SK-N-SH (cell line): ENCODE data around the gene TEK. TPM values are rescaled to one million over a fixed set of nuclear protein-coding genes. Genes with fewer than 3 reads are reported as not detected.

Experiments used
- CTCF ChIA-PET: fragments of 300-600, 350-600 bp; formaldehyde crosslinking; extraction: SDS; loops from one replicate; lab custom pipeline; 2021; lab: Yijun Ruan, JAX
- POLR2A ChIA-PET: fragments of 350-600 bp; sonication (Branson Sonifier 250); formaldehyde crosslinking; extraction: SDS; loops from one replicate; lab custom pipeline; 2020; ENCODE audit warnings: antibody characterized with exemption, inconsistent platforms; lab: Yijun Ruan, JAX
- DNase-seq: peaks from one replicate; pipeline ENCODE4 v3.0.0; 2012
- H2AFZ ChIP-seq: fragments of 200-600 bp; sonication (generic); 2 replicates; pipeline ENCODE4 v1.8.1; 2016; ENCODE audit warnings: antibody characterized with exemption, mild to moderate bottlenecking, low read depth
- H3F3A ChIP-seq: fragments of 200-600 bp; sonication (generic); replicated peaks from 2 replicates; pipeline ENCODE3; 2016; ENCODE audit warnings: antibody characterized with exemption, mild to moderate bottlenecking; ENCODE audit not compliant: insufficient read depth
- H3K27ac ChIP-seq, 2 experiments: fragments of 200-500 bp in 1 of 2; fragments of 200-600 bp in 1 of 2; sonication (Bioruptor generic) in 1 of 2; sonication (generic), shearing (Covaris generic) in 1 of 2; 2 replicates each; pipeline versions ENCODE4 v1.5.1 to v1.6.1; 2014 to 2016; ENCODE audit warnings: low read depth in 2 of 2, inconsistent platforms in 1 of 2, low read length in 1 of 2, mild to moderate bottlenecking in 1 of 2, mixed read lengths in 1 of 2
- H3K27me3 ChIP-seq: fragments of 200-600 bp; sonication (generic), shearing (Covaris generic); 2 replicates; pipeline ENCODE4 v1.6.1; 2016; ENCODE audit warnings: mixed run types; ENCODE audit not compliant: insufficient read depth
- H3K36me3 ChIP-seq, 2 experiments: fragments of 200-500 bp in 1 of 2; fragments of 200-600 bp in 1 of 2; sonication (Bioruptor generic) in 1 of 2; sonication (generic) in 1 of 2; replicated peaks in 1 of 2; 2 replicates each; pipeline versions ENCODE3 to v1.5.1; 2014 to 2016; ENCODE audit warnings: low read length in 1 of 2, mild to moderate bottlenecking in 1 of 2; ENCODE audit not compliant: insufficient read depth in 2 of 2, control insufficient read depth in 1 of 2
- H3K4me1 ChIP-seq, 2 experiments: fragments of 200-500 bp in 1 of 2; fragments of 200-600 bp in 1 of 2; sonication (Bioruptor generic) in 1 of 2; sonication (generic), shearing (Covaris generic) in 1 of 2; 2 replicates each; pipeline versions ENCODE4 v1.5.1 to v1.6.1; 2014 to 2016; ENCODE audit warnings: low read depth in 1 of 2, low read length in 1 of 2, mixed run types in 1 of 2; ENCODE audit not compliant: insufficient read depth in 2 of 2, control insufficient read depth in 1 of 2
- H3K4me2 ChIP-seq: fragments of 200-600 bp; sonication (generic), shearing (Covaris generic); 2 replicates; pipeline ENCODE4 v1.6.1; 2017; ENCODE audit warnings: mixed run types
- H3K4me3 ChIP-seq, 2 experiments: fragments of 200-500 bp in 1 of 2; fragments of 200-600 bp in 1 of 2; sonication (Bioruptor generic) in 1 of 2; sonication (generic), shearing (Covaris generic) in 1 of 2; 2 replicates each; pipeline versions ENCODE4 v1.5.1 to v1.8.1; 2014 to 2016; ENCODE audit warnings: low read depth in 2 of 2, inconsistent platforms in 1 of 2, low read length in 1 of 2, mild to moderate bottlenecking in 1 of 2, mixed read lengths in 1 of 2, moderate library complexity in 1 of 2
- H3K79me2 ChIP-seq: fragments of 200-600 bp; sonication (generic); 2 replicates; pipeline ENCODE4 v1.8.1; 2017; ENCODE audit warnings: mild to moderate bottlenecking; ENCODE audit not compliant: insufficient read depth
- H3K9ac ChIP-seq: fragments of 200-600 bp; sonication (generic); 2 replicates; pipeline ENCODE4 v1.6.1; 2017; ENCODE audit warnings: mixed run types
- H3K9me2 ChIP-seq: fragments of 200-600 bp; sonication (generic); 2 replicates; pipeline ENCODE4 v1.6.1; 2017; ENCODE audit warnings: mixed run types
- H3K9me3 ChIP-seq: fragments of 200-600 bp; sonication (generic); 2 replicates; pipeline ENCODE4 v1.6.1; 2017; ENCODE audit warnings: mixed run types, mild to moderate bottlenecking, moderate library complexity
- H4K20me1 ChIP-seq: fragments of 200-600 bp; sonication (generic); 2 replicates; pipeline ENCODE4 v1.6.1; 2017; ENCODE audit warnings: mild to moderate bottlenecking, mixed run types; ENCODE audit not compliant: insufficient read depth
- ELF1 ChIP-seq: IDR thresholded peaks from 2 replicates; pipeline ENCODE4 v1.4.0; 2012
- EP300 ChIP-seq, 2 experiments: IDR thresholded peaks; 2 replicates each; pipeline versions ENCODE4 v1.4.0 to v1.6.1; 2012; ENCODE audit warnings: borderline replicate concordance in 1 of 2, low read depth in 1 of 2, low read length in 1 of 2
- FOSL2 ChIP-seq: IDR thresholded peaks from 2 replicates; pipeline ENCODE4 v1.4.0; 2012; ENCODE audit warnings: low read depth, mild to moderate bottlenecking, moderate library complexity, borderline replicate concordance
- FOXM1 ChIP-seq: IDR thresholded peaks from 2 replicates; pipeline ENCODE4 v1.4.0; 2012; ENCODE audit warnings: low read depth, mild to moderate bottlenecking
- JUND ChIP-seq: IDR thresholded peaks from 2 replicates; pipeline ENCODE4 v1.4.0; 2012
- MEF2A ChIP-seq: IDR thresholded peaks from 2 replicates; pipeline ENCODE4 v1.4.0; 2012; ENCODE audit warnings: low read depth, borderline replicate concordance
- NFIC ChIP-seq: IDR thresholded peaks from 2 replicates; pipeline ENCODE4 v1.4.0; 2012; ENCODE audit warnings: borderline replicate concordance
- POLR2AphosphoS5 ChIP-seq: IDR thresholded peaks from 2 replicates; pipeline ENCODE4 v1.6.1; 2012; ENCODE audit warnings: low read depth, low read length
- RAD21 ChIP-seq: IDR thresholded peaks from 2 replicates; pipeline ENCODE4 v1.6.1; 2012; ENCODE audit warnings: mild to moderate bottlenecking, low read length
- RCOR1 ChIP-seq: fragments of 150-350 bp; IDR thresholded peaks from 2 replicates; pipeline ENCODE4 v1.6.1; 2017; ENCODE audit warnings: antibody characterized with exemption, low read length
- RFX5 ChIP-seq: IDR thresholded peaks from 2 replicates; pipeline ENCODE4 v1.6.1; 2012; ENCODE audit warnings: mild to moderate bottlenecking, improper control_type of control experiment, low read length
- SIN3A ChIP-seq: IDR thresholded peaks from 2 replicates; pipeline ENCODE4 v1.6.1; 2012; ENCODE audit warnings: low read depth, mild to moderate bottlenecking, low read length, moderate library complexity, borderline replicate concordance
- TCF12 ChIP-seq: IDR thresholded peaks from 2 replicates; pipeline ENCODE4 v1.4.0; 2012
- TEAD4 ChIP-seq: IDR thresholded peaks from 2 replicates; pipeline ENCODE4 v1.4.0; 2012; ENCODE audit warnings: mild to moderate bottlenecking, borderline replicate concordance; ENCODE audit not compliant: insufficient read depth
- WGBS: methylation state at CpG from one replicate; pipeline ENCODE4 v1.1.6; 2017; ENCODE audit warnings: low lambda C conversion rate; 5-methylcytosine and 5-hydroxymethylcytosine counted together
- polyA plus RNA-seq, 3 experiments: library from polyadenylated mRNA; depleted of rRNA; stranded (reverse); fragments of >200 nt; gene quantifications; 2 replicates each; pipeline ENCODE4 v1.2.3, GENCODE V29; 2012
- TF ChIP-seq, protein P1 (sequence below): IDR thresholded peaks from 2 replicates; pipeline ENCODE4 v1.4.0; 2012; ENCODE audit warnings: low read depth
- TF ChIP-seq, protein P2 (sequence below): IDR thresholded peaks from 2 replicates; pipeline ENCODE4; 2012
- TF ChIP-seq, protein P3 (sequence below): fragments of 150-350 bp; IDR thresholded peaks from 2 replicates; pipeline ENCODE4 v1.6.1; 2017; ENCODE audit warnings: antibody characterized with exemption, low read length, low read depth, borderline replicate concordance
- TF ChIP-seq, protein P4 (sequence below): IDR thresholded peaks from 2 replicates; pipeline ENCODE4 v1.6.1; 2012; ENCODE audit warnings: mild to moderate bottlenecking, low read depth, low read length, moderate library complexity

TEK gene
- polyA plus RNA-seq, 1 of the 3 experiments (the other 2 are of a cell fraction) = 0.03 TPM

DNA sequence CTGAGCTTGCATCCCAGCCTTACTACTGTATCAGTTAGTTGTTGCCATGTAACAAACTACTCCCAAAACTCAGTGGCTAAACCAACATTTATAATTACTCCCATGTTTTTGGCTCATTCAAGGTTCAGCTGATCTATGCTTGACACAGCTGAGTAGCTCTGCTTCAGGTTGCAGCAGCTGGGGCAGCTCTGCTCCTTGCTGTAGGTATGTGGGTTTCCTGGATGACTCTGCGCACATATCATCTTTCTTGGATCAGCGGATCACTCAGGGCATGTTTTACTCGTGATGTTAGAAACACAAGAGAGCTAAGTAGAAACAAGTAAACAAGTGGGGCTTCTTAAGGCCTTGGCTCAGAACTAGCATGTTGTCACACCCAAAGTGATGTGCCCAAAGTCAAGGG lies 15.1 kb downstream of the TEK start:
- H3K36me3 ChIP-seq = no peaks in the 10 kb centered on the region
- H3K4me3 ChIP-seq = no peak overlapping the region
- H3F3A ChIP-seq = peaks cover 21% of the 10 kb centered on the region
- WGBS = 75% methylated on average over 3 of the region's 3 CpGs
- POLR2A ChIA-PET = no interaction called here
- no peaks in the 10 kb centered on the region for H4K20me1 ChIP-seq
- CTCF ChIA-PET = no interaction called here
- no peak overlapping the region; a peak in 1 of 4 replicates for H3K27ac ChIP-seq
- H3K9me3 ChIP-seq = no peaks in the 10 kb centered on the region
- peak overlapping the region; percentile 47; the same call in 1 of the 2 replicates for H3K4me2 ChIP-seq
- no peaks in the 10 kb centered on the region for H3K79me2 ChIP-seq
- no peak for TF ChIP-seq POLR2AphosphoS5
- TF ChIP-seq TCF12 = peak; percentile 61
- no peak overlapping the region for H3K9ac ChIP-seq
- no peak for DNase-seq
- H3K27me3 ChIP-seq = no peaks in the 10 kb centered on the region
- H3K9me2 ChIP-seq = no peaks in the 10 kb centered on the region
- peaks cover 0 to 2% of the 10 kb centered on the region in 2 experiments; a peak in 2 of 4 replicates for H3K4me1 ChIP-seq
- no peak overlapping the region for H2AFZ ChIP-seq

DNA sequence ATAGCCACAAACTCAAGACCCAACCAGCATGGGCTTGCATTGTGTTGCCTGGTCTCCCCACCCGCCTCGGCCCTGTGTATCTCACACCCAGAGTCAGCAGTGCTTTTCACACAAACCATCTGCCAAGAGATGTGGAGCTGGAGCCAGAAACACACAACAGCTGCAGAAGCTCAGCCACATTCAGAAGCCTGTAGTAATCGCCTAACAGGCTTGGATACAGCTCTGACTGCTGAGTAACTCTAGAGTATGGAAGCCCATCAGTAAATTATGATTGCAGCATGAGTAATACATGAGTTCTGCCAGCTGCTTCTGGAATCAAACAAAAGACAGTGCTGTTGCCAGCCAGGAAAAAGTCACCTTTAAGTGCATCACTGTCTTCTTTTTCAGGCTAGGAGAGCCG lies 16.0 kb downstream of the TEK start:
- H3K9me3 ChIP-seq = no peaks in the 10 kb centered on the region
- H4K20me1 ChIP-seq = no peaks in the 10 kb centered on the region
- peaks cover 27% of the 10 kb centered on the region for H3F3A ChIP-seq
- H2AFZ ChIP-seq = no peak overlapping the region
- CTCF ChIA-PET = no interaction called here
- H3K27ac ChIP-seq = peak overlapping the region; percentile 47 to 68; a peak in 3 of 4 replicates
- peak overlapping the region; percentile 47; the same call in 1 of the 2 replicates for H3K4me2 ChIP-seq
- 8% methylated on average over 4 of the region's 4 CpGs for WGBS
- TF ChIP-seq RCOR1 (no peak), RAD21 (no peak), FOSL2 (peak; percentile 94), FOXM1 (peak; percentile 76; the same call in 1 of the 2 replicates), EP300 (IDR thresholded peaks at IDR 0.05; ENCODE audit: borderline replicate concordance in 1 of 2, low read depth in 1 of 2, low read length in 1 of 2) (peak in 1 of 2 experiments; percentile 89; a peak in 2 of 4 replicates), TCF12 (peak; percentile 99), RFX5 (no peak), NFIC (peak; percentile 98), POLR2AphosphoS5 (peak; percentile 76; the same call in 1 of the 2 replicates), JUND (peak; percentile 93), ELF1 (peak; percentile 52; the same call in 1 of the 2 replicates), SIN3A (peak; percentile 79; the same call in 1 of the 2 replicates), MEF2A (peak; percentile 19; the same call in 1 of the 2 replicates), TEAD4 (peak; percentile 79)
- TF ChIP-seq, protein P1, sequence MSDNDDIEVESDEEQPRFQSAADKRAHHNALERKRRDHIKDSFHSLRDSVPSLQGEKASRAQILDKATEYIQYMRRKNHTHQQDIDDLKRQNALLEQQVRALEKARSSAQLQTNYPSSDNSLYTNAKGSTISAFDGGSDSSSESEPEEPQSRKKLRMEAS = peak; percentile 51; the same call in 1 of the 2 replicates
- TF ChIP-seq, protein P2, sequence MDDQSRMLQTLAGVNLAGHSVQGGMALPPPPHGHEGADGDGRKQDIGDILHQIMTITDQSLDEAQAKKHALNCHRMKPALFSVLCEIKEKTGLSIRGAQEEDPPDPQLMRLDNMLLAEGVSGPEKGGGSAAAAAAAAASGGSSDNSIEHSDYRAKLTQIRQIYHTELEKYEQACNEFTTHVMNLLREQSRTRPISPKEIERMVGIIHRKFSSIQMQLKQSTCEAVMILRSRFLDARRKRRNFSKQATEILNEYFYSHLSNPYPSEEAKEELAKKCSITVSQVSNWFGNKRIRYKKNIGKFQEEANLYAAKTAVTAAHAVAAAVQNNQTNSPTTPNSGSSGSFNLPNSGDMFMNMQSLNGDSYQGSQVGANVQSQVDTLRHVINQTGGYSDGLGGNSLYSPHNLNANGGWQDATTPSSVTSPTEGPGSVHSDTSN = peak; percentile 93
- TF ChIP-seq, protein P3, sequence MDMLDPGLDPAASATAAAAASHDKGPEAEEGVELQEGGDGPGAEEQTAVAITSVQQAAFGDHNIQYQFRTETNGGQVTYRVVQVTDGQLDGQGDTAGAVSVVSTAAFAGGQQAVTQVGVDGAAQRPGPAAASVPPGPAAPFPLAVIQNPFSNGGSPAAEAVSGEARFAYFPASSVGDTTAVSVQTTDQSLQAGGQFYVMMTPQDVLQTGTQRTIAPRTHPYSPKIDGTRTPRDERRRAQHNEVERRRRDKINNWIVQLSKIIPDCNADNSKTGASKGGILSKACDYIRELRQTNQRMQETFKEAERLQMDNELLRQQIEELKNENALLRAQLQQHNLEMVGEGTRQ = no peak
- TF ChIP-seq, protein P4, sequence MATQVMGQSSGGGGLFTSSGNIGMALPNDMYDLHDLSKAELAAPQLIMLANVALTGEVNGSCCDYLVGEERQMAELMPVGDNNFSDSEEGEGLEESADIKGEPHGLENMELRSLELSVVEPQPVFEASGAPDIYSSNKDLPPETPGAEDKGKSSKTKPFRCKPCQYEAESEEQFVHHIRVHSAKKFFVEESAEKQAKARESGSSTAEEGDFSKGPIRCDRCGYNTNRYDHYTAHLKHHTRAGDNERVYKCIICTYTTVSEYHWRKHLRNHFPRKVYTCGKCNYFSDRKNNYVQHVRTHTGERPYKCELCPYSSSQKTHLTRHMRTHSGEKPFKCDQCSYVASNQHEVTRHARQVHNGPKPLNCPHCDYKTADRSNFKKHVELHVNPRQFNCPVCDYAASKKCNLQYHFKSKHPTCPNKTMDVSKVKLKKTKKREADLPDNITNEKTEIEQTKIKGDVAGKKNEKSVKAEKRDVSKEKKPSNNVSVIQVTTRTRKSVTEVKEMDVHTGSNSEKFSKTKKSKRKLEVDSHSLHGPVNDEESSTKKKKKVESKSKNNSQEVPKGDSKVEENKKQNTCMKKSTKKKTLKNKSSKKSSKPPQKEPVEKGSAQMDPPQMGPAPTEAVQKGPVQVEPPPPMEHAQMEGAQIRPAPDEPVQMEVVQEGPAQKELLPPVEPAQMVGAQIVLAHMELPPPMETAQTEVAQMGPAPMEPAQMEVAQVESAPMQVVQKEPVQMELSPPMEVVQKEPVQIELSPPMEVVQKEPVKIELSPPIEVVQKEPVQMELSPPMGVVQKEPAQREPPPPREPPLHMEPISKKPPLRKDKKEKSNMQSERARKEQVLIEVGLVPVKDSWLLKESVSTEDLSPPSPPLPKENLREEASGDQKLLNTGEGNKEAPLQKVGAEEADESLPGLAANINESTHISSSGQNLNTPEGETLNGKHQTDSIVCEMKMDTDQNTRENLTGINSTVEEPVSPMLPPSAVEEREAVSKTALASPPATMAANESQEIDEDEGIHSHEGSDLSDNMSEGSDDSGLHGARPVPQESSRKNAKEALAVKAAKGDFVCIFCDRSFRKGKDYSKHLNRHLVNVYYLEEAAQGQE = 0 out of 2 replicates have a peak, but pooled peaks have one; percentile 6
- no peaks in the 10 kb centered on the region for H3K27me3 ChIP-seq
- no peak overlapping the region for H3K4me3 ChIP-seq
- POLR2A ChIA-PET = no interaction called here
- DNase-seq = no peak
- H3K4me1 ChIP-seq = no peaks in the 10 kb centered on the region; a peak in 1 of 4 replicates
- no peaks in the 10 kb centered on the region for H3K9me2 ChIP-seq
- H3K9ac ChIP-seq = no peak overlapping the region
- H3K79me2 ChIP-seq = no peaks in the 10 kb centered on the region
- H3K36me3 ChIP-seq = no peaks in the 10 kb centered on the region
